ENCODE data around the gene ZNF101.

DNA sequence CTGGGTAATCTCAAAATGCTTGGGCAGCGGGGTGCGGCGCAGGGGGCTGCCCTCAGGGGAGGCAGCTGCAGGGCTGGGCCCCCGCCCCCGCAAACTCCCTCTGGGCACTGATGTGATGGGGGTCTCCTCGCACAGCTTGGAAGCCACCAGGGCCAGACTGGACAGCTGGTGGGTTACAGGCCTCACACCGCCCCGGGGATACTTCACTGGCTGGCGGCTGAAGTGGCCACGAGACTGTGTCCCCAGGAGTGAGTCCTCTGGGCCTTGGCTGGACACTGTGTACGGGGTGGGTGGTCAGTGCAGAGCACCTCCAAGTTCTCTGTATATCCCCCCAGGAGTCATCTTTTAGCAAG lies 38.6 kb upstream of the ZNF101 start:
- TF ChIP-seq, protein P1, sequence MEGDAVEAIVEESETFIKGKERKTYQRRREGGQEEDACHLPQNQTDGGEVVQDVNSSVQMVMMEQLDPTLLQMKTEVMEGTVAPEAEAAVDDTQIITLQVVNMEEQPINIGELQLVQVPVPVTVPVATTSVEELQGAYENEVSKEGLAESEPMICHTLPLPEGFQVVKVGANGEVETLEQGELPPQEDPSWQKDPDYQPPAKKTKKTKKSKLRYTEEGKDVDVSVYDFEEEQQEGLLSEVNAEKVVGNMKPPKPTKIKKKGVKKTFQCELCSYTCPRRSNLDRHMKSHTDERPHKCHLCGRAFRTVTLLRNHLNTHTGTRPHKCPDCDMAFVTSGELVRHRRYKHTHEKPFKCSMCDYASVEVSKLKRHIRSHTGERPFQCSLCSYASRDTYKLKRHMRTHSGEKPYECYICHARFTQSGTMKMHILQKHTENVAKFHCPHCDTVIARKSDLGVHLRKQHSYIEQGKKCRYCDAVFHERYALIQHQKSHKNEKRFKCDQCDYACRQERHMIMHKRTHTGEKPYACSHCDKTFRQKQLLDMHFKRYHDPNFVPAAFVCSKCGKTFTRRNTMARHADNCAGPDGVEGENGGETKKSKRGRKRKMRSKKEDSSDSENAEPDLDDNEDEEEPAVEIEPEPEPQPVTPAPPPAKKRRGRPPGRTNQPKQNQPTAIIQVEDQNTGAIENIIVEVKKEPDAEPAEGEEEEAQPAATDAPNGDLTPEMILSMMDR (IDR thresholded peaks at IDR 0.05) = no peak
- no peak for TF ChIP-seq EZH2 (IDR thresholded peaks at IDR 0.05; ENCODE audit: borderline replicate concordance, insufficient read depth, low read depth, low read length, poor library complexity, severe bottlenecking)

Data from B cell (primary cell).